ENCODE data around the gene SLC44A3. TPM values are rescaled to one million over a fixed set of nuclear protein-coding genes. Genes with fewer than 3 reads are reported as not detected.
A peak's percentile ranks its signal among the peaks of the same experiment; 100 is the strongest.
"Not testable (repeated sequence)": the region's sequence is repeated elsewhere in the genome, so short reads cannot be mapped to it uniquely, and the experiment has no call there.

Gene SLC44A3
- total RNA-seq, 2 donors from 2014 or later = 7.7 to 10.9 TPM

GRCh38 chr1:94823116-94823515, 3.0 kb downstream of the SLC44A3 start:
- no peak for DNase-seq (ENCODE audit: low spot score)
- intact Hi-C loops (cut with DNase I) = no loop called here

GRCh38 chr1:94825936-94826335, 5.8 kb downstream of the SLC44A3 start:
- no peak for DNase-seq (ENCODE audit: low spot score)
- intact Hi-C loops (cut with DNase I) = no loop called here

- intact Hi-C loops (cut with DNase I) = no loop called here
- no peak for DNase-seq (ENCODE audit: low spot score)
Observed at GRCh38 chr1:94827434-94827833, 7.3 kb downstream of the SLC44A3 start.

- no peak for DNase-seq (ENCODE audit: low spot score)
- intact Hi-C loops (cut with DNase I) = no loop called here
Observed at GRCh38 chr1:94828251-94828650, 8.1 kb downstream of the SLC44A3 start.

GRCh38 chr1:94831641-94832040, 11.5 kb downstream of the SLC44A3 start:
- DNase-seq (ENCODE audit: low spot score) = no peak
- intact Hi-C loops (cut with DNase I) = no loop called here

GRCh38 chr1:94832446-94832845, 12.3 kb downstream of the SLC44A3 start:
- intact Hi-C loops (cut with DNase I) = no loop called here
- DNase-seq (ENCODE audit: low spot score) = no peak

- intact Hi-C loops (cut with DNase I) = no loop called here
- no peak for DNase-seq (ENCODE audit: low spot score)
Observed at GRCh38 chr1:94832931-94833585, 12.9 kb downstream of the SLC44A3 start.

GRCh38 chr1:94836891-94837290, 16.7 kb downstream of the SLC44A3 start:
- DNase-seq (ENCODE audit: low spot score) = no peak
- intact Hi-C loops (cut with DNase I) = no loop called here

- intact Hi-C loops (cut with DNase I); DNase-seq (ENCODE audit: low spot score): not testable (repeated sequence)
Observed at GRCh38 chr1:94840381-94840780, 20.2 kb downstream of the SLC44A3 start.

- no peak for DNase-seq (ENCODE audit: low spot score)
- intact Hi-C loops (cut with DNase I) = no loop called here
Observed at GRCh38 chr1:94840808-94841207, 20.7 kb downstream of the SLC44A3 start.

GRCh38 chr1:94843430-94843829, 23.3 kb downstream of the SLC44A3 start:
- intact Hi-C loops (cut with DNase I) = no loop called here
- DNase-seq (ENCODE audit: low spot score) = no peak

GRCh38 chr1:94843846-94844245, 23.7 kb downstream of the SLC44A3 start:
- DNase-seq (ENCODE audit: low spot score) = no peak
- intact Hi-C loops (cut with DNase I) = no loop called here

GRCh38 chr1:94846308-94846707, 26.2 kb downstream of the SLC44A3 start:
- no peak for DNase-seq (ENCODE audit: low spot score)
- intact Hi-C loops (cut with DNase I) = no loop called here

GRCh38 chr1:94851571-94851970, 31.4 kb downstream of the SLC44A3 start:
- intact Hi-C loops (cut with DNase I) = loop anchor here (5.0 to 10.0 kb wide), 3 partner anchors 71 to 191 kb away; partner anchors contain the start of gene CNN3 (in 1 of the 2)
- DNase-seq (ENCODE audit: low spot score) = no peak

- intact Hi-C loops (cut with DNase I) = loop anchor here (2.0 to 10.0 kb wide), 4 partner anchors 70 to 190 kb away; partner anchors contain the start of gene CNN3 (in 1 of the 2)
- no peak for DNase-seq (ENCODE audit: low spot score)
Observed at GRCh38 chr1:94852788-94853187, 32.6 kb downstream of the SLC44A3 start.

GRCh38 chr1:94854458-94855306, 34.5 kb downstream of the SLC44A3 start:
- DNase-seq (ENCODE audit: low spot score) = peak; percentile 95
- intact Hi-C loops (cut with DNase I) = loop anchor here (5.0 to 10.0 kb wide), 3 partner anchors 68 to 188 kb away; partner anchors contain the start of gene CNN3 (in 1 of the 2)

GRCh38 chr1:94855307-94855700, 35.1 kb downstream of the SLC44A3 start:
- intact Hi-C loops (cut with DNase I) = loop anchor here in 1 of 2 donors (10.0 kb wide), 1 partner anchor 69 kb away; the partner anchor contains the start of gene CNN3
- DNase-seq (ENCODE audit: low spot score) = no peak

GRCh38 chr1:94856004-94856403, 35.8 kb downstream of the SLC44A3 start:
- intact Hi-C loops (cut with DNase I) = loop anchor here in 1 of 2 donors (10.0 kb wide), 1 partner anchor 69 kb away; the partner anchor contains the start of gene CNN3
- DNase-seq (ENCODE audit: low spot score) = no peak

GRCh38 chr1:94856868-94857267, 36.7 kb downstream of the SLC44A3 start:
- no peak for DNase-seq (ENCODE audit: low spot score)
- intact Hi-C loops (cut with DNase I) = loop anchor here in 1 of 2 donors (10.0 kb wide), 1 partner anchor 68 kb away; the partner anchor contains the start of gene CNN3

GRCh38 chr1:94858276-94858675, 38.1 kb downstream of the SLC44A3 start:
- DNase-seq (ENCODE audit: low spot score) = no peak
- intact Hi-C loops (cut with DNase I) = loop anchor here in 1 of 2 donors (10.0 kb wide), 1 partner anchor 67 kb away; the partner anchor contains the start of gene CNN3
